Large intestine (tissue), 1 donor: Measurements from ENCODE around the gene PSMD5. TPM values are rescaled to one million over a fixed set of nuclear protein-coding genes. Genes with fewer than 3 reads are reported as not detected.

Source experiments
- polyA plus RNA-seq: library from polyadenylated mRNA; unstranded; fragments of 120-200 nt; gene quantifications from one replicate; pipeline ENCODE4 v1.2.1, GENCODE V29; 2013

PSMD5 gene
- polyA plus RNA-seq, 1 donor: 29.1 TPM

Other genes with a start within 250 kb of the PSMD5 start
- gene MEGF9, start 128.5 kb downstream of the PSMD5 start, polyA plus RNA-seq: 17.6 TPM
- 45.5 TPM for gene FBXW2, start 49.5 kb downstream of the PSMD5 start, polyA plus RNA-seq
- 40.2 TPM for gene PHF19, start 34.3 kb upstream of the PSMD5 start, polyA plus RNA-seq
- 6.5 TPM for gene TRAF1, start 83.9 kb upstream of the PSMD5 start, polyA plus RNA-seq
- 25.9 TPM for gene C5, start 207.4 kb upstream of the PSMD5 start, polyA plus RNA-seq
- 15.8 TPM for gene CNTRL, start 232.0 kb upstream of the PSMD5 start, polyA plus RNA-seq